Stimulated activated CD8-positive, alpha-beta memory T cell treated with anti-CD3 and anti-CD28 coated beads, Interleukin-7, amount 100 ng/mL, for 48 hours (primary cell): ENCODE results near the gene CCER1.

Source experiments
- DNase-seq, 2 donors: peaks; one replicate each; pipeline ENCODE4 v3.0.0-alpha.2; 2020; ENCODE audit warnings: low read depth in 1 of 2; ENCODE audit errors: extremely low read depth in 1 of 2

CCER1 gene

DNA sequence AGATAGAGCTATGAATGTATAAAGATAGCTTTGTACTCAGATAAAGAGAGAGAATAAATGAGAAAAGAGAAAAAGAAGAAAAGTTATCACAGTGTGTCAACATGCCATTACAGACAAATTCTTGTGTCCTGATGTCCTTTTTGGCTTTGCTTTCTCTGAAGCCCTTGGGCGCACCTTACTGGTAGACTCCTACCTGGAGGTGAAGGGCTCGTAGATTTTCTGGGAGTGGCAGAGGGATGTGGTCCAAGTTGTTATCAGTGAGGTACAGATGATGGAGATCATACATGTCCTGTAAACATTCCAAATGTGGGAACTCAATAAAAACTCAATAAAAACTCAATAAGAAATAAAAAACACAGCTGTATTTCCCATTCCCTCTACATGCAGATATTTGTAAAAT, 14.9 kb upstream of the CCER1 start:
- DNase-seq: no peak

- DNase-seq: no peak
Measured at GRCh38 chr12:90969346-90969745, 14.4 kb upstream of the CCER1 start.

GRCh38 chr12:90965204-90965603, 10.2 kb upstream of the CCER1 start:
- DNase-seq: no peak

DNA sequence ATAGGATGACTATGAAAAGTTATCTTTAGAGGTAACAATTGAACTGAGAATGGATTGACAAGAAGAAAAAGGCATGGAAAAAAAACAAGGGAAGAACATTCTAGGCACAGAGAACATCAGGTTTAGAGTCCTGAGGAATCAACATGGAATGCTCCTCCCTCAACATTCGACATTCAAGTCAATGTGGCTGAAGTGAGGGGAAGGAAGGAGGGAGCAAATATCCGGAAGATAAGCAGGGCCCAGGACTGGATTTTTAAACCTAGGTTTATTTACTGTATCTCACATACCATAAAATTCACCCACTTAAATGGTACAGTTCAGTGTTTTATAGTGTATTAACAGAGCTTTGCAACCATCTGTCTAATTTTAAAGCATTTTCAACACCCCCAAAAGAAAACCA, 9.6 kb upstream of the CCER1 start:
- no peak for DNase-seq

GRCh38 chr12:90963946-90964345, 9.0 kb upstream of the CCER1 start:
- DNase-seq: no peak

- DNase-seq: no peak
Measured at GRCh38 chr12:90961154-90961553, 6.2 kb upstream of the CCER1 start.

DNA sequence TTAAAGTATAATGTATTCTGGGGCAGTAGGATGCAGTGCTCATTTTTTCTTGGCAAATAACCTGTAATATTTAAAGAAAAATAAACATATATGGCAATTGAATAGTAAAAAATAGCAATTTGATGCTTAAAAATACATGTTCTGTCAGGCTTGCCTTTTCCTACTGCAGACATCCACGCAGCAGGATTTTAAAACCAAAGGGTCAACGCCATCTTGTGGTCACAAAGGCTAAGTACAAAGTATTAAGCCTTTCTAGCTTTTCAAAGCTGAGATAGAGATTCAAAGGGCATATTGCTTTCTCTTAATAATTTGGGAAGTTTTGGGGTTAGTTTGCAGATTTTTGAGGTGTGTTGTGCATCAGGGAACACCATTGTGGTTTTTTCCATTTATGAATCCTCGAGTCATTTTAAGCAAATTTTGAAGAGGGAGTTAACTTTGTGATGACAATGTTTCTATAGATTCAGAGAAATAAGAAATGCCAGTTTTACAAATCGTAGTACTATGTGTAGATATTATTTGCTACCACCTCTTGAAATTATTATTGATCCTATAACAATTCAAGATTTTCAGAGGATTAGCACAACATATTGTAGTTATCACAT, 4.7 kb upstream of the CCER1 start:
- no peak for DNase-seq

- no peak for DNase-seq
Measured at GRCh38 chr12:90959032-90959431, 4.1 kb upstream of the CCER1 start.

- no peak for DNase-seq
Measured at GRCh38 chr12:90958347-90958746, 3.4 kb upstream of the CCER1 start.

DNA sequence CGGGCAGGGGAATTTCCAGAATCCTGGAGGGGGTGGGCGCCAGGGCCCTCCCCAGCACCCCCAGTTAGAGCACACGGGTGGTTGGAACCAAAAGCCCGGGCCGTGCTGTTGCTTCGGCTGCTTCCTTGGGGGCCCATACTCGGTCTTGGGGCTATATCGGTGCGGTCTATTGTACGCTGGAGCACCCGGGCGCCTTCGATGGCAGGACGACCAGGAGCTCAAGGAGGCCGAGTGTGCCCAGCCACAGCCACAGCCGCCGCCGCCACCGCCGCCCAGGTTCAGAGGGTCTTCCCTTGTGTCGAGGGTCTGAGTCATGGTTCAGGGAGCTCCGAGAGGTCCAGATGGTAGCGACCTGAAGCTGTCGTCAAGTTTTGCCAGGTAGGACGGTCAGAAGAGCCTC, 548 bp downstream of the CCER1 start:
- DNase-seq: no peak

DNA sequence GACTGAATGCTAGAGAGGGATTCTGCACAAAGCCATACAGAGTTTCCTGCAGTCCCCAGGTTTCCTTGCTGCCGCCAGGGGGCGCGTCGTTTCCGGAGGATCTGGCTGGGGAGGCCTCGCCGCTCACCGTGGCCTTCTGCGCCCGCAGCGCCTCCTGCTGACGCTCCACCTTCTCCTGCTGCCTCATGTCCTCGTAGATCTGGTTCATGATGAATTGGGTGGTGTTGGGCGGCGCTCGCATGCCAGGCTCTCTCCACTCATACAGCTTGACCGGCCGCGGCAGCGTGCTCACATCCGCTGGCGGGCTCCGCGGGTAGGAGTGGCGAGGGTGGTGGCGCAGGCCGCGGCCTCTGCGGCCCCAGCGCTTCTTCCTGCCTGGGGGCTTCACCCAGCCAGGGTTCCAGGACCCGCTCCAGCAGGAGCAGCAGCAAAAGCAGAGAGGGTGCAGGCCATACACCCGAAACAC, 987 bp downstream of the CCER1 start:
- DNase-seq: no peak

- no peak for DNase-seq
Measured at GRCh38 chr12:90951432-90952105, 3.4 kb downstream of the CCER1 start.

DNA sequence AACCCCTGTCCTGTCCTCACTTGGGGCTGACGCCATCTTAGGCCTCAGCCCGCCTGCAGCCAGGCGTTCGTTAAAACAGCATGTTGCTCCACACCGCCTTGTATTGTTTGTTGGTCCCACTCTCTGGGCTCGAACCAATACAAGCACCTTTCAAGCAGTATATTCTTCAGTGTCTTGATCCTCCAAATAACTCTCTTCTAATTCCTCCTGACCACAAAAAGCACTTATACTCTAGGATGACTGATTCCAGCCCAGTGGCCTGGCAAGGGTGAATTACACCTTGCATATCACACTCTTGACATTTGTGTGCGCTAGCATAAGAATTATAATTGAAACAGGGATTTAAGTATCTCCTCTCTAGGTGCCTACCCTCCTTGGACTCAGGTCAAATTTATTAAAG, 7.1 kb downstream of the CCER1 start:
- DNase-seq: no peak

DNA sequence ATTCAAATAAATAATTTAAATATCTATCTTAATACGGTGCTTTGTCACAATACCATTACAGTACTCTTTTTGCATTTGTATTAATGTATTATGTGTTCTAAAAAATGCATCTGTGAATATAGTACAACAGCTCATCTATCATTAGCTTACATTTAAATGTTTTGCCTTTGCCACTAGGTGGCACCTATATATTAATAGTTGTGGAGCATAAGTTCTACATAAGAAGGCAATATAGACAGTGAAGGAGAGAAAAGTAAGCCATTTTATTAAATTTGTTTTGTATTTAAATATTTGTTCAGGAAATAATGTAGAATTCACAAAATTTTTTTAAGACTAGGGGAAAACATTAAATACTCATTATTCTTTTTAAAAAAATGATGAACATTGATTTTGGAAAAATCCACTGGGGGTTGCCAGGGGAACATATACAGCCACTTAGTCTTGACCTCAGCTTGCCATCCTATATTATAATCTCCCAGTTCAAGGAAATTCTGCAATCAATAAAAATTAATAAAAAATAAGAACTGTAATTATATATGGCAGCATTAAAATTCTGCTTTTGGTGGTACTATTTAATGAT, 9.8 kb downstream of the CCER1 start:
- DNase-seq: no peak

GRCh38 chr12:90943255-90943654, 11.7 kb downstream of the CCER1 start:
- DNase-seq: no peak

DNA sequence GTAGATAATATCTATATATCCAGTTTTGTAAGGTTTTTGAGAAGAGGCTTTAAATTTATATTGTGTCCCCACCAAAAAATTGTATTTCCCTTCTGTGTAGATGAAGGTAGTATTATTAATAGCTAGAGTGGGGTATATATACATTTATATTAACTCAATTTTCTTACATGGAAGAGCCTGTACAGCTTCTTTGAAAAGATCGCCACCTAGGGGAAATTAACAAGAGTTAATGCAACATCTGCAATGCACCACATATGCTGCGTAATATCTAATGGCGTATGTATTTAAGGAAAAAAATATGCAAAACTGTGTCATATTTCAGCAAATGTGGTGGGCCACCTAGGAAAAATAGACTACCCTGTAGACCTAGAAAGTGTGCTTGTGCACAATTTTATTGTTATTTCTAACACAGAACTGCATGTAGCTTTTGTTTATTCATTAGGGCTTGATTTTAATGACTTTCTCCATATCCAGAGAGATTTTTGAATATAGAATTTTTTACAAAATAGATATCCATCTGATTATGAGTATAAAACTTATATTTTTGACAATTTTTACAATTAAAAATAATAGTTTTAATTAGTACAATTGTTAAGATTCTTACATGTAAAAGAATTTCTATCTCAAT, 14.0 kb downstream of the CCER1 start:
- DNase-seq: no peak

DNA sequence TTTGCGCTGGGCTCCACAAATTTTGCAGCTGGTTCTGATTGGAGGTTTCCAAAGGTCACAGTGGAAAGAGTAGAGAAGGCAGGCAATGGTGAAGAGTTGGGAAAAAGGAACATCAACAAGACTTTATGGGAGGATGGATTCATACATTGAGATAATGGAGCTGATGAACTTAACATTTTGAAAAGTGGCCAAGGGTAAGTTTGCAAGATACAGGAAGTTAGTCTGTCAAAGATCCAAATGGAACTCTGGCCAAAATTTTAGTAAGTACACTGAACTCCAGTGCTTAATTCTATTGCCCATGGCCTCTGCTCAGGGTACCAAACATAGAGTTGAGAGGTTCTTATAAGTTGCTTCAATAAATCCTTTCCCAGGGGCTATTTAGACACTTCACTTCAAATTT, 15.6 kb downstream of the CCER1 start:
- no peak for DNase-seq

DNA sequence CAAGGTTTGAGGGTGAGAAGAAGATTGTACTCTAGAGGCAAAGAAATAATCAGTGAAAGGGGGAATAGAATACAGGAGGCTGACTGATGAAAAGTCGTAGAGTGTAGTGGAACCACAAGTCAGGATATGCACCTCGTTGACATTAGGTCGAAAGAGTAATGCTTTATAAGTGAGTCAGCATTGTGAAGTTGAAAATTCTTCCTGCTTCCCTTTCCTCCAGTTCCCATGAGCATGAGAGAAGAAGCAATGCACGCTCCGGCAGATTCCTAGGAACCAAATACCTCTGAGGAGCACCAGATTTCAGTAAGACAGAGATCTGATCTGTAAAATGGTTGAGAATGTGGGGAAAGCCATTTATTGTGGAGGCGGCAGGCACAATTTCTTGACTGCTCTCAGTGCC, 16.5 kb downstream of the CCER1 start:
- DNase-seq: no peak

DNA sequence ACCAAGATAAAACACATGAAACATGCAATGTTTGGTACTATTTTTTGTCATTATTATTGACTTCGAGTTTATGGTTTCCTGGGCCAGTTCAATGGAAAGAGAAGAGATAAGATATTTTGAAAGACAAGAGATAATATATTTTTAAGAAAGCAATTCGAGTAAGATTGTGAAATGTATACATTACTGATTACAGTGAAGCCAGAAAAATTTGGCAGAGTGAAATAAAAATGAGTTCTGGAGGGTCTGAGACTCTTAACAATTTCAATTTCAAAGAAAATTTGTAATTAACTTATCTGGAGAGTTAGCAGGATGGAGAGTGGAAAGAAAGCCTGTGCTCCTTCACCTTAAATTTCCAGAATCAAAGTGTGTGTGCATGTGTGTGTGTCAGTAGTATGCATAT, 17.3 kb downstream of the CCER1 start:
- no peak for DNase-seq

DNA sequence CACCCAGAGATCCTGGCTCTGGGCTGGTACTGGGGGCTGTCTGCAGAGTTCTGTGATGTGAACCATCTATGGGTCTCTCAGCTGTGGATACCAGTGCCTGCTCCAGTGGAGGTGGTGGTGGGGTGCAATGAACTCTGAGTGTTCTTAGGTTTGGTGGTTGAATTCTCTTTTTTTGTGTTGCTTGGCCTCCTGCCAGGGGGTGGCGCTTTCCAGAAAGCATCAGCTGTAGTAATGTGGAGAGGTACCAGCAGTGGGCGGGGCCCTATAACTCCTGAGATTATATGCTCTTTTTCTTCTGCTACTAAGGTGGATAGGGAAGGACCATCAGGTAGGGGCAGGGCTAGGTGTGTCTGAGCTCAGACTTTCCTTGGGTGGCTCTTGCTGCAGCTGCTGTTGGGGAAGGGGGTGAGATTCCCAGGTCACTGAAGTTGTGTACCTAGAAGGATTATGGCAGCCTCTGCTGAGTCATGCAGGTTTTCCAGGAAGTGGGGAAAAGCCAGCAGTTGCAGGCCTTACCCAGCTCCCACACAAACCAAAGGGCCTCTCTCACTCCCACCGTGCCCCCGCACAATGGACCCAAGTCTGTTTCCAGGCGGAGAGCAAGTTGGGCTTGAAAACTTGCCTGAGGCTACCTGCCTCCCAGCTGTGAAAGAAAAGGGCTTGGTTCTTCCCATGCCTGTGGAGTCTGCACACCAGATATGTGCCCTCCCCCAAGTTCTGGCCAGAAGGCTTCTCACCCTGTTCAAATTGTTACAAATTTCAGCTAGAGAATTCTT, 18.6 kb downstream of the CCER1 start:
- DNase-seq: no peak

DNA sequence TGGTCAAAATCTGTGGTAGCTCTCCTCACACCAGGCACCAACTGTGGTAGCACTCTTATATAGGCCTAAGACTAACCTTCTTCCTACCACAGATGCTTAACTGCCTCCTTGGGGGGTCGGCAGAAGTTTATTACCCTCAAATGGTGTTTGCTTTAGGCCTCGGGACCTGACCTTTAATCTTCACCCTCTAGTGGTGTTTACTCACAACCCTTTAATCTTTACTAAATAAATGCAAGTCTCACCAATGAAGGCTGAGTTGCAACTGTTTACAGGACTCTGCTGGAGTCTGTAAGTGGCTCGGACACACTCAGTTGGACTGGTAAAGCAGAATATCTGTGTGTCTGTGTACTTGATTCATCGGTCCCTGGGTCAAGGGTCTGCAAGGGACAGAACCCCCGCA, 29.4 kb downstream of the CCER1 start:
- DNase-seq: no peak
